ENCODE results near the gene BIK. TPM values are rescaled to one million over a fixed set of nuclear protein-coding genes. Genes with fewer than 3 reads are reported as not detected.

The BIK gene
- polyA plus RNA-seq, 4 donors = 1.1 to 1.8 (median 1.2) TPM

- no peak for DNase-seq (ENCODE audit: low read depth in 4 of 4, low spot score in 3 of 4)
These were observed 48.4 kb downstream of the BIK start for GRCh38 chr22:43158778-43159483.

GRCh38 chr22:43159484-43160178 is 49.1 kb downstream of the BIK start:
- DNase-seq (ENCODE audit: low read depth in 4 of 4, low spot score in 3 of 4) = no peak

DNA sequence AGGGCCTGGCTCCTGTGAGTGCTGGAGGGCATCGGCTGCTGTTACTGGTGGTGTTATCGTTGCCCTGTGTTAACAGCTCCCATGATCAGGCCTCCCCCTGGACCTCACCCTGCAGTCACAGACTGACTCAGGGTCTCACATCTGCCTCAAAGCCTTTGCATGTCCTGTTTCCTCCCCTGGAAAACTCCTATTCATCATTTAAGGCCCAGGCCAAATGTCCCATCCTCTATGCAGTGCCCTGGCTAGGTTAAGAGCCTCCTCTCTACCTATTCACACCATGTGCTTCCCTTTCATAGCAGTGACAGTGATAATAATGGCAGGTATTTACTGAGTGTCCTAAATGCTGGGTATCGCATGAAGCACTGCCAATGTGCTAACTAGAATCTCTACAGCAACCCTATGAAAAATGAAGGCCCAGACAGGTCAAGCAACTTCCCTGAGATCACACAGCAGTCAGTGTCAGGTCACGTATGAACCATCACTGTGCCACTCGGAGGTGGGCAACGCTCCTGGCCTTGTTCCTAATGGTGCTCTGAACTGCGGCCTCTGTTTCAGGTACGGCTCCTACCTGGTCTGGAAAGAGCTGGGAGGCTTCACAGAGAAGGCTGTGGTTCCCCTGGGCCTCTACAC is 50.1 kb downstream of the BIK start:
- no peak for DNase-seq (ENCODE audit: low read depth in 4 of 4, low spot score in 3 of 4)

- DNase-seq (ENCODE audit: low read depth in 4 of 4, low spot score in 3 of 4) = no peak
These were observed 52.0 kb downstream of the BIK start for GRCh38 chr22:43162412-43163150.

DNA sequence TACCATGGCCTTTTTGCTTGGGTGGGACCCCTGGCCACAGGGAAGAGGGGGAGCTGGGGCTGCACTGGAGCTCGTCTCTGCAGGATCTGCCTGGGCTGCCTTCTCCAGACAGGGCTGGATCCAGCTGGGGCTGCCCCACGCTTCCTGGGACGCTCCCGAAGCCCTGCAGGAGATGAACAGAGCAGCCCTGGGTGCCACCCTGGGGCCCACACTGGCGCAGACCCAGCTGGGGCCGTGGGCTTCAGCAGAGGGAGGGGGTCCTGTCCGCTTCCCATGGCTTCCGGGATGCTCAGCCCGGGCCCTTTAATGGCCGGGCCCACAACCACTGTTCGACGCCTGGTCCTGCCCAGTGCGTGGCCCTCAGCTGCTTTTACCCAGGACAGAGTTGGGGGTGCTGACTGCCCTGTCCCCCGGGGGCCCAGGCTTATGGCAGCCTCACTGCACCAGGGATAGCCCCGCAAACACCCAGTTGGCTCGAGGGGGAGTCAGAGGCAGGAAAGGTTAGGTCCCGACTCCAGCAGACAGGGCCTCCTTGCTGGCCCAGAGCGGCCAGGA is 52.8 kb downstream of the BIK start:
- no peak for DNase-seq (ENCODE audit: low read depth in 4 of 4, low spot score in 3 of 4)

GRCh38 chr22:43164636-43165035 is 54.1 kb downstream of the BIK start:
- DNase-seq (ENCODE audit: low read depth in 4 of 4, low spot score in 3 of 4) = no peak

GRCh38 chr22:43166132-43166930 is 55.8 kb downstream of the BIK start:
- no peak for DNase-seq (ENCODE audit: low read depth in 4 of 4, low spot score in 3 of 4)

DNA sequence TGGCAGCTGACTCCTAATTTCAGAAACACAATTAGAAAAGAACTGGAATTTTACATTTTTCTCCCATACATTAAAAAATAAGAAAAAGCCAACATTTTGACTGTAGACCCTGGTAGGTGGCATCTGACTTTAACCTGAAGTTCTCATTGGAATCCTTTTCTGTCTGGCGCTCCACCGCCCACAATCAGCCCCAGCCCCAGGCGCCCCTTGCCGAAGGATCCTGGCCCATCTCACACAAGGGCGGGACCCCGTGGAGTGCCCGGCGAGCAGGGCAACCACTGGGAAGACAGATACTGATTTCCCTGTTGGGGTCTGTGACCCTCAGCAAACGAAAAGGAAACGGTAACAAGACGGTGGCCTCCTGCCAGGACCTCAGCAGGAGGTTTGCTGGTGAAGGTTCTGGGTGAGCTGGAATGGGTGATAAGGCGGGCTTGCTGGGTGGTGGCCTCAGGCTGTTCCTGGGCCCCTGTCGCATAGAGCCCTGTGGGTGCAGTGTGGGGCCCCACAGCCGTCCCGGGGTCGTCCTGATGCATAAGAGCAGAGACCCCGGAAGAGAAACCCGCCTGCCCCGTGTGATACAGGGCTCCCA is 56.5 kb downstream of the BIK start:
- DNase-seq (ENCODE audit: low read depth in 4 of 4, low spot score in 3 of 4) = no peak

DNA sequence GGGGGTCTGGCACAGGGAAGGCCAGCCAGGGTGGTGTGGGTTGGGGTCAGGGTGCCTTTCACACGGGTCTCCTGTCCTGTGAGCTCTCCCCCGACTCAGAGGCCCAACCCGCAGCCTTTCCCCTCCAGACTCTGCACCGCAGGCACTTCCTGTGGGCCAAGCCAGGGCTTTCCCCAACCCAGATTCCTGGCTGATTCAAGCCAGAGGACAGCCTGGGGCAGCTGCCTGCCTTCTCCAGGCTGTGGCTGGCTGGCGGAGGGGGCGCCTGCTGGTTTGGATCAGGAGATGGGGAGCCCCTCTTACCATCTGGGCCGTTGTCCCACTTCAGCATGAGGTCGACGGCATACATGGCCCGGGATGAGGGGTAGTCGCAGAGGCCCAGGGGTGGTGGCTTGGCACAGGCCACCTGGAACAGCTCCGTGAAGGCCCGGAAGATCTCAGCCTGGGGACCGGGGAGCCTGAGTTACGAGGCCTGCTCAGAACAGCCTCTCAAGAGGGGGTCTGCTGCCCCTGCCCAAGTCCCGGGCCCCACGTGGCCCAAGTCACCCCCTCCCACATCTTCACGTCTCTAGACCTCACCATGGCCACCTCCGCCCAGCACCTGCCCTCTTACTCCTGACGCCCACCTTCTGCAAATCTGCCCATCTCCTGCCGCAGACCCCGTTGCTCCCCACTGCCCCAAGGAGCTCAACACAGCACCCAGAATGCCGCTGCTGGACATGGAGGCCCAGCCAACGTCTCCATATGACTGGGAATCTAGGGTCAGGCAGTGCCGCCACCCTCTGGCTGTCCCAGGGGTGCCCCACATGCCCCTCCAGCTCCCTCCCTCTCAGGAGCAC is 58.1 kb downstream of the BIK start:
- DNase-seq (ENCODE audit: low read depth in 4 of 4, low spot score in 3 of 4) = no peak

- no peak for DNase-seq (ENCODE audit: low read depth in 4 of 4, low spot score in 3 of 4)
These were observed 59.0 kb downstream of the BIK start for GRCh38 chr22:43169310-43170130.

DNA sequence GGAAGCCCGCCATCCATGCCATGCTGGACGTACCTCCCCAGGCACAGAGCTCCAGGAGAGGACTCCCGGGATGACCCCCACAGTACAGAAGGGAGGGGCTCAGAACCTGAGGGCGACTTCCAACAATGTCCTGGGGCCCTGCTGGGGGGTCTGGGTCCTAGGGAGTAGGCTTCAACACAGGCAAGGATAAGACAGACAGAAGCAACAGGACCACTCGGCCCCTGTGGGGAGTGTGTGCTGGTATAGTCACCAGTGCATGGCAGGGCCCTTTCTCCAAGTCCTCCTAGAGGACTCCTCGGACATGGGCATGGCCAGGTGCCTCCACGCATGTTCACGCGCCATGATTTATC is 59.6 kb downstream of the BIK start:
- no peak for DNase-seq (ENCODE audit: low read depth in 4 of 4, low spot score in 3 of 4)

DNA sequence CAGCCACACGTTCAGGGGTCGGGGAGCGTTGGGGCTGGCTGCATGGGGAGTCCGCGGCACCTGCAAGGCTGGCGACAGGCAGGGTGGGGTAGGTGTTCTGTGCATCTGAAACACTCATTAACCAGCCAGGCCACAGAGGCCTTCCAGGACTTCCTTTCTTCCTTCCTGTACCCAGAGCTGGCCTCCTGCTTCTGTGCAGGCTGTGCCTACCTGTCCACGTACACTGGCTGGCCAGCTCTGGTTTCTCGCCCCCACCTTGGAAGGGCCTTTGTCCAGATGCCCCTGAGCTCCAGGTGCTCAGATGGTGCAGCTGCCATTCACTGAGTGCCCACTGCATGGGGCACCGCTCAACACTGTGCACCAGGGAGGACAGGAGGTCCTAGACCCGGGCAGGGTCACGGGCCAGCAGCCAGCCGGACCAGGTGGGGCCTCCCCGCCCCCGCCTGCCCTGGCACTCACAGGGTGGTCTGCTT is 60.5 kb downstream of the BIK start:
- DNase-seq (ENCODE audit: low read depth in 4 of 4, low spot score in 3 of 4) = no peak

DNA sequence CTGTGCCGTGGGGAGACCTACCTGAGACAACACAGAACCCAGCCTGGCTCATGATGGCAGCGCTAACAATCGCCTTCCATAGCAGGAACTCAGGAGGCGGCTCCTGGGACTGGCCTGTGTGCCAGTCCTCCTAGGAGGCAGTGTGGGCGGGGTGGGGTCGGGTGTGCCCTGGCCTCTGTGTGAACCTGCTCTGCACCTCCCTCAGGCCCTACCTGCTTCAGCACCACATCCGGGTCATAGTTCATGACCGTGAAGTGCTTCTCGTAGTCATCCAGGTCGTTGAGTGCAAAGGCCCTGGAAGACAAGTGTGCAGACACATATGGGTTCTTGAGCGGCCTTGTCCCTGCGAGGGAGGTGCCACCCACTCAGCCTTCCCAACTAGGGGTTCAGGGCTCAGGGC is 61.1 kb downstream of the BIK start:
- no peak for DNase-seq (ENCODE audit: low read depth in 4 of 4, low spot score in 3 of 4)

- no peak for DNase-seq (ENCODE audit: low read depth in 4 of 4, low spot score in 3 of 4)
These were observed 61.6 kb downstream of the BIK start for GRCh38 chr22:43172191-43172590.

- DNase-seq (ENCODE audit: low read depth in 4 of 4, low spot score in 3 of 4) = no peak
These were observed 63.0 kb downstream of the BIK start for GRCh38 chr22:43173566-43173965.

- DNase-seq (ENCODE audit: low read depth in 4 of 4, low spot score in 3 of 4) = no peak
These were observed 63.6 kb downstream of the BIK start for GRCh38 chr22:43173976-43174720.

GRCh38 chr22:43174941-43175531 is 64.5 kb downstream of the BIK start:
- no peak for DNase-seq (ENCODE audit: low read depth in 4 of 4, low spot score in 3 of 4)
